Naive thymus-derived CD8-positive, alpha-beta T cell (primary cell): Measurements from ENCODE around the gene ZFAND5. TPM values are rescaled to one million over a fixed set of nuclear protein-coding genes. Genes with fewer than 3 reads are reported as not detected.

Experiments used
- ATAC-seq, 2 donors: fragments of 150-1000 bp; cut with Tn5 transposase in 1 of 2; sonication (Bioruptor Pico), chemical (Tn5 transposase) in 1 of 2; 1 replicate in 1 of 2; 2 replicates in 1 of 2; pipeline ENCODE4 v1.10.0; 2021; ENCODE audit warnings: mild to moderate bottlenecking in 2 of 2, moderate library complexity in 2 of 2
- POLR2A ChIA-PET: fragments of 350-600 bp; sonication (Branson Sonifier 250); formaldehyde crosslinking; loops from one replicate; lab custom pipeline; 2021; ENCODE audit warnings: antibody characterized with exemption; lab: Charles Lee
- DNase-seq, 10 donors: peaks; one replicate each; pipeline versions ENCODE4 v3.0.0 to v3.0.0-alpha.2; 2020 to 2022
- H3K27ac Mint-ChIP-seq, 10 donors: one replicate each; pipeline ENCODE4 v1.8.0; 2020 to 2022; ENCODE audit warnings: mild to moderate bottlenecking in 10 of 10, mixed read lengths in 10 of 10, moderate library complexity in 4 of 10, inconsistent platforms in 1 of 10
- H3K27me3 Mint-ChIP-seq, 5 donors: one replicate each; pipeline ENCODE4 v1.8.0; 2021 to 2022; ENCODE audit warnings: mixed read lengths in 5 of 5
- H3K36me3 Mint-ChIP-seq, 3 donors: one replicate each; pipeline ENCODE4 v1.8.0; 2020 to 2022; ENCODE audit warnings: mixed read lengths in 3 of 3, mild to moderate bottlenecking in 2 of 3, inconsistent platforms in 1 of 3
- H3K4me1 Mint-ChIP-seq, 4 donors: one replicate each; pipeline ENCODE4 v1.8.0; 2021 to 2022; ENCODE audit warnings: mixed read lengths in 4 of 4
- H3K4me3 Mint-ChIP-seq, 10 donors: one replicate each; pipeline ENCODE4 v1.8.0; 2020 to 2022; ENCODE audit warnings: mild to moderate bottlenecking in 10 of 10, mixed read lengths in 10 of 10, moderate library complexity in 6 of 10, inconsistent platforms in 1 of 10
- H3K9me3 Mint-ChIP-seq, 9 donors: one replicate each; pipeline ENCODE4 v1.8.0; 2020 to 2022; ENCODE audit warnings: mixed read lengths in 9 of 9, mild to moderate bottlenecking in 3 of 9, inconsistent platforms in 1 of 9, moderate library complexity in 1 of 9
- polyA plus RNA-seq, 3 donors: library from polyadenylated mRNA; unstranded; fragments of 300-500 nt; fragmentation: Illumina TruSeq; gene quantifications; one replicate each; pipeline ENCODE4 v1.2.3, GENCODE V29; 2021
- total RNA-seq, 8 experiments: library from RNA in 2 of 8; stranded (reverse) in 2 of 8; gene quantifications; one replicate each; pipeline ENCODE4 v1.2.3 and lab custom pipeline; 2021 to 2026

The ZFAND5 gene
- total and polyA plus RNA-seq, 5 experiments from 2014 or later = 47.2 to 153 (median 70.8) TPM

DNA sequence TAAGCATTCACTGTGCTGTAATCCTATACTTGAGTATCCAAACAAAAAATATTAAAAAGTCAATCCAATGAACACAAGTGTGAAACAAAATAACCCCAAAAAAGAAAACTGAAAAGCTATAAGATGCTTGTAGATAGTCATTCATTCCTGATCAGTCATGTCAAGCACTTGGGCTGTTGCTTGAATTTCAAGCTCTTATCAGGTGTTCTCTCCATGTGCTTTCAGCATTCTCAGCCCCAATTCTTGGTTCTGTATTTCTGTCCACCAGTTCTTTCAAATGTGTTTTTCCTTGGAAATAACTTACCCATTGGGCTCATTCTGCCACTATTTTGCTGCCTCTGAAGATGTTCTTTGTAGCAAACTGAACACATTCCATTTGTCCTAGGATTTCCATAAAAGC is 4.7 kb downstream of the ZFAND5 start:
- H3K27me3 Mint-ChIP-seq = no peaks in the 10 kb centered on the region
- DNase-seq (no peak), ATAC-seq (no peak)
- peak overlapping the region in 6 of 10 donors; percentile 9 to 47 (median 21) for H3K4me3 Mint-ChIP-seq
- peaks cover 38 to 83% (median 73%) of the 10 kb centered on the region in 4 donors for H3K4me1 Mint-ChIP-seq
- peak overlapping the region in 3 of 10 donors; percentile 3 to 92 (median 56) for H3K27ac Mint-ChIP-seq
- POLR2A ChIA-PET = interaction anchor here (0.8 kb wide), 1 partner anchor 168 kb away, joined by 5 read pairs; no protein-coding TSS in a partner anchor
- no peaks in the 10 kb centered on the region for H3K9me3 Mint-ChIP-seq
- peaks cover 0 to 71% (median 20%) of the 10 kb centered on the region in 3 donors for H3K36me3 Mint-ChIP-seq

DNA sequence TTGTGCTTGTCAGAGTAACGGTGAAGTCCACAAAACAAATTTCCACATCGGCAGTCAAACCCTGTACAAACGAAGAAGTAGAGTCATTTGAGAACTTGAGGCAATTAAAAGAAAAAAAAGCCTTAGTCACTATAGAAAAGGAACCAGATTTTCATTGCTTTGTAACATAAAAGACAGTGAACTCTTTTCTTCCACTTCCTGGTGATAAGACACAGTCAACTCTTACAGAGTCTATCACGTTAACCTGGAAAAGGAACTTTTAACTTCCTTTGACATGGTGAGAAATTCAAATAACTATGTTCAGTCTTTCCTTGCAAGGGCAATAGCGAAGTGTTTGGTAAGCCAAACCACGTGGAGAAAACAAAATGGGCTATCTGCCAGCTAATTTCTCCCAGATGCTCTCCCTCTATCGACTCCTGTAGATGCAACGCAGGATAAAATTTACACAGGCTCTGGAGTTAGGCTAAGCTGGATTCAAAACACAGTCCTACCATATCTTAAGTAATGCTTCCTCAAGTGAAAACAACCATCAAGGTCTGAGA is 8.9 kb downstream of the ZFAND5 start:
- Mint-ChIP-seq H3K4me1 (peaks cover 26 to 75% (median 55%) of the 10 kb centered on the region in 4 donors), H3K27ac (peak overlapping the region; percentile 21 to 85 (median 66)), H3K4me3 (peak overlapping the region in 1 of 10 donors; percentile 8), H3K36me3 (peaks cover 0 to 86% (median 28%) of the 10 kb centered on the region in 3 donors), H3K27me3 (no peaks in the 10 kb centered on the region), H3K9me3 (no peaks in the 10 kb centered on the region)
- POLR2A ChIA-PET = interaction anchor here (1.6 kb wide), 1 partner anchor 10 kb away, joined by 4 read pairs; no protein-coding TSS in a partner anchor
- no peak for ATAC-seq
- DNase-seq = no peak

DNA sequence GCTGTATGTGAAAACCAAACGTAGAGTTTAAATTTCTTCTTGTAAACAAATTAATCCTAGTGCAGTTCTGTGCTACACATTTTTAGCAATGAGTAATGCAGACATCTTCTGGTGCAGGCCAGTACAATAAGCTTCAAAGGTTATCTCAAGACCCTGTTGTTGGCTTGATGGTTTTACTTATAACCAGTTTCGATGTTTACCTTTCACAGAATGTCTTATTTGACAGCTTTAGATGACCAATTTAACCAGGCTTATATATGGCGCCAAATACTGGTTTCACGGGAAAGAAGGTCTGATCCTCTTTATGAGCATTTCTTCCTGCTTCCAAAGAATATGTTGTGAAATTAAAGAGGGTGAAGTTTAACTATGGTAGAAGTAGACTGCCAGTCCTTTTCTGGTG is 9.9 kb downstream of the ZFAND5 start:
- H3K4me1 Mint-ChIP-seq = peaks cover 22 to 69% (median 47%) of the 10 kb centered on the region in 4 donors
- no peaks in the 10 kb centered on the region for H3K27me3 Mint-ChIP-seq
- H3K36me3 Mint-ChIP-seq = peaks cover 0 to 77% (median 25%) of the 10 kb centered on the region in 3 donors
- no peak for DNase-seq
- H3K9me3 Mint-ChIP-seq = no peaks in the 10 kb centered on the region
- H3K27ac Mint-ChIP-seq = peak overlapping the region in 4 of 10 donors; percentile 33 to 77 (median 58)
- H3K4me3 Mint-ChIP-seq = no peak overlapping the region
- POLR2A ChIA-PET = interaction anchor here (0.6 to 0.9 kb wide), 2 partner anchors 11 to 588 kb away, joined by 3 to 4 read pairs; no protein-coding TSS in a partner anchor
- no peak for ATAC-seq

DNA sequence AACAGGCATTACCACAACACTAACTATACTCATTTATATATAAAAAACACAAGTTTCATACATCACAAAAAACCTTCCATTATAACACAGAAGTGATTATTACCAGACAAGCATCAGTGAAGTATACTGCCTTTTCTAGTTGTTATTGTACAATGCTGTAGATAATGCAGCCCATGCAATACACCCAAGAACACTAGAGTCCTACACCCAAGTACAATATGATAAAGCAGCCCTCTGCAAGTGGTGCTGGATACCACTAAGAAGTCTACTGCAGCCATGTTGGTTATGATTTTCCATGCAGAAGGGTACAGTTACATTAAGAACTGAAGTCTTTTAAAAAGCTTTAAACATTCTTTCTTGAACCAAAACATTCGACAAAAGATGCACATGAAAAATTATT is 10.3 kb downstream of the ZFAND5 start:
- Mint-ChIP-seq H3K4me3 (no peak overlapping the region), H3K4me1 (peaks cover 22 to 64% (median 43%) of the 10 kb centered on the region in 4 donors), H3K27me3 (no peaks in the 10 kb centered on the region), H3K9me3 (no peaks in the 10 kb centered on the region), H3K27ac (peak overlapping the region in 3 of 10 donors; percentile 4 to 36 (median 13)), H3K36me3 (peaks cover 0 to 73% (median 25%) of the 10 kb centered on the region in 3 donors)
- ATAC-seq (no peak), DNase-seq (no peak)
- POLR2A ChIA-PET = interaction anchor here (0.9 kb wide), 1 partner anchor 11 kb away, joined by 4 read pairs; no protein-coding TSS in a partner anchor

DNA sequence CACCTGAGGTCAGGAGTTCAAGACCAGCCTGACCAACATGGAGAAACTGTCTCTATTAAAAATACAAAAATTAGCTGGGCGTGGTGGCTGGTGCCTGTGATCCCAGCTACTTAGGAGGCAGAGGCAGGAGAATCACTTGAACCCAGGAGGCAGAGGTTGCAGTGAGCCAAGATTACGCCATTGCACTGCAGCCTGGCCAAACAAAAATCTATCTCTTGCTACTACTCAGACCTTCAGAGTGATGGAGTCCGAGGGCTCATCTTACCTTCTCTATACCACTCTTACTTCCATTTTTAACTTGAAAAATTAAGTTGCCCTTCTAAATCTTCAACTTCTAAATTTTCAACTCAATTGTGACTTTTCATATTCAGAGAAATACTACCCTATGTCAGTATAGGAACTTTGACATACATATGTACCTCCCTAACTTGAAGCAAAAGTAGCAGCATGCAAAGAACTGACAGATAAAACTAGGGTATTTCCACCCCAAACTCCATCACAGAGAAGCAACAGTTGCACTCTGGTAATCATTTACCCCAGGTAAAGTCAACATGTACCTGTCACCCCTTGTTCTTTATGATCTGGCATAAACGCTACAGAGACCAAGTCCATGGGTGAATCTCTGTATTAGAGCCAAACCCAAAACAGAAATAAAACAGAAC is 11.4 kb downstream of the ZFAND5 start:
- POLR2A ChIA-PET = no interaction called here
- peaks cover 16 to 53% (median 32%) of the 10 kb centered on the region in 4 donors for H3K4me1 Mint-ChIP-seq
- no peaks in the 10 kb centered on the region for H3K27me3 Mint-ChIP-seq
- no peak for DNase-seq
- peak; percentile 23 to 47 for ATAC-seq
- no peaks in the 10 kb centered on the region for H3K9me3 Mint-ChIP-seq
- no peak overlapping the region for H3K4me3 Mint-ChIP-seq
- peak overlapping the region in 4 of 10 donors; percentile 3 to 45 (median 18) for H3K27ac Mint-ChIP-seq
- peaks cover 0 to 62% (median 18%) of the 10 kb centered on the region in 3 donors for H3K36me3 Mint-ChIP-seq

DNA sequence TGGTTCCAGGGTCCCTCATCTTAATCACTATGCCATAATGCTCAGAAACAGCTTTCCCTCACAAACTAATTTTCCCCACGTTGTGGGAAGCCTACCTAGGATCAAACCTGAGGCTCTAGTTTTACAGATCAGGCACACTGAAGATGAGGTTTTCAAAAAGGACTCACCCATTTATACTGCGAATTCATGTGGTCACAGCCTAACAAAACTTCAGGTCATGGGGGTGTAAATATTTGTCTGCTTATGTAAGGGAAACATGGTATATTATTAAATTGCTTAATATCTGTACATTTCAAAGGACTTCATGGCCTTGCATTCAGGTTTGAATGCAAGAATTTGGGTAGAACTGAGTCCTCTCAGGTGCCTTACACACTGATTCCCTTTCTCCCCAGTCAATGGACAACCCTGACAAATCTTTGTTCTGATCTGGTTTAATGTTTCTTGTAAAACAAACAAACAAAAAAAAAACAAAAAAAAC is 12.1 kb downstream of the ZFAND5 start:
- POLR2A ChIA-PET = no interaction called here
- H3K27me3 Mint-ChIP-seq = no peaks in the 10 kb centered on the region
- H3K9me3 Mint-ChIP-seq = no peaks in the 10 kb centered on the region
- ATAC-seq = no peak
- H3K4me3 Mint-ChIP-seq = no peak overlapping the region
- DNase-seq = no peak
- peaks cover 12 to 47% (median 27%) of the 10 kb centered on the region in 4 donors for H3K4me1 Mint-ChIP-seq
- peaks cover 0 to 55% (median 18%) of the 10 kb centered on the region in 3 donors for H3K36me3 Mint-ChIP-seq
- H3K27ac Mint-ChIP-seq = peak overlapping the region in 2 of 10 donors; percentile 41 to 45

DNA sequence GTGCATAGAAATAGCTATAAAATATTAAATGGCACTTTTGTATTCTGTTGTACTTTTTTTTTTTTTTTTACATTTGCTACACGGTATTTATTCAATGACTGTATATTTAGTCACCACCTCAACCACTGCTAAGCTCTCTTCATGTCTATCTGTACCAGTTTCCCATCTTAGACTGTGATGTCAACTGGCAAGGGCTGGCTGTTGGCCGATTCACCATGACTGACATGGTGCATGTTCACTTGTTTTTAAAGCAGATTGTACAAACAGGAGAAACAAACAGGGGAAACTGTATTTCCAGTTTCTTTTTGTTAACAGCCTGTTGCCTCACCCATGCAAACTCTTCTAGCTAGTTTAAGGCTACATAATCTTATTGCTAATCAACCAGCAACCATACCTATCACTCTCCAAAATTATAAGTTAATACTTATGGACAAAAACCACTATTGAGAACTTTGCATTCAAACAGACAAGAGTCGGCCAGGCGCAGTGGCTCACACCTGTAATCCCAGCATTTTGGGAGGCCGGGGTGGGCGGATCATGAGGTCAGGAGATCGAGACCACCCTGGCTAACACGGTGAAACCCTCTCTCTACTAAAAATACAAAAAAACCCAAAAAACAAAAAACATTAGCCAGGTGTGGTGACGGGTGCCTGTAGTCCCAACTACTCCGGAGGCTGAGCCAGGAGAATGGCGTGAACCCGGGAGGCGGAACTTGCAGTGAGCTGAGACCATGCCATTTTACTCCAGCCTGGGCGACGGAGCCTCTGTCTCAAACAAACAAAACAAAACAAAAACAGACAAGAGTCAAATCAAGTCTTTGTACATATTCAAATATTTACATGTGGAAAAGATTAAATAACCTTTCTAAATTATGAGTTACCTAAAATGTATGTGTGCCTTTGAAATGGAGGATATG is 13.2 kb downstream of the ZFAND5 start:
- Mint-ChIP-seq H3K4me3 (no peak overlapping the region), H3K9me3 (no peaks in the 10 kb centered on the region), H3K27ac (peak overlapping the region in 5 of 10 donors; percentile 8 to 74 (median 45)), H3K4me1 (peaks cover 6 to 35% (median 15%) of the 10 kb centered on the region in 4 donors), H3K36me3 (peaks cover 0 to 44% (median 18%) of the 10 kb centered on the region in 3 donors), H3K27me3 (no peaks in the 10 kb centered on the region)
- POLR2A ChIA-PET = interaction anchor here (1.0 to 1.5 kb wide), 2 partner anchors 14 to 174 kb away, joined by 3 to 5 read pairs; partner anchors contain the start of gene ZFAND5
- ATAC-seq (peak in 1 of 2 donors; percentile 26), DNase-seq (no peak)

DNA sequence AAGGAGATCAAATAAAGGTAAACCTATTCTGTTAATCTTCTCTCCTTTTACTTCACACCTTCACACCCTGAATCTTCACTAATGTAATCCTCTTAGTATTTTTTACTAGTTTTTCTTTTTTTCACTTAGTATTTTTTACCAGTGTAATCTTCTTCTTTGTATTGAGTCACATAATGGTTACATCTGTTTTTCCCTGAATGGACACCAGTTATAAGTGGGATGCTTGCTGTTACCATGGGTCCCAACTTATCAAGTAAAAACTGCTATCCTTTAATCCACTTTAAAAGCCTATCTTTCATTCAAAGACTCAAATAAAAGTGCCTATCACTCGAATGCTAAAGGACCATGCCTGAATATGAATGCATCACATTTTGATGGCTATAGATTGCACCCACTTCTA is 15.1 kb downstream of the ZFAND5 start:
- no peaks in the 10 kb centered on the region for H3K9me3 Mint-ChIP-seq
- POLR2A ChIA-PET = no interaction called here
- peaks cover 0 to 25% (median 6%) of the 10 kb centered on the region in 3 donors for H3K36me3 Mint-ChIP-seq
- no peak for DNase-seq
- H3K4me3 Mint-ChIP-seq = no peak overlapping the region
- peaks cover 0 to 19% (median 3%) of the 10 kb centered on the region in 4 donors for H3K4me1 Mint-ChIP-seq
- peak overlapping the region in 3 of 10 donors; percentile 26 to 77 (median 66) for H3K27ac Mint-ChIP-seq
- no peak for ATAC-seq
- no peaks in the 10 kb centered on the region for H3K27me3 Mint-ChIP-seq

DNA sequence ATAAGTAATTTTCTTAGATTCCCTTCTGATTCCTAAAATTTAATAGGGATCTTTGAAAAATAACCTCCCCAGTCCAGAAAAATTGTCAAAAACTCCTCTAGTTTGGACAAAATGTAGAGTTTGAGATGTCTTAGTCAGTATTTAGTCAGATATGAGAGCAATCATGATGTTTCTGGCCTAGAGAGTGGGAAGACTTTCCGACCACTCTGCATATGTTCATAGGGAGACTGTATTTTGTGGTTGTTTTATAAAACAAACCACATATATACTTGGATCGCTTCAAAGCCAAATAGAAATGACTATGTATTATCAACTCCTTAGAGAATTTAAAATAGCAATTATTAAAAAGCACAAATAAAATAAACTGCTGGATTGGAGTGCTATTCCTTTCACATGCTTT is 15.8 kb downstream of the ZFAND5 start:
- H3K27me3 Mint-ChIP-seq = no peaks in the 10 kb centered on the region
- H3K4me1 Mint-ChIP-seq = peaks cover 0 to 13% (median 3%) of the 10 kb centered on the region in 4 donors
- ATAC-seq (no peak), DNase-seq (no peak)
- H3K27ac Mint-ChIP-seq = peak overlapping the region in 1 of 10 donors; percentile 26
- no peak overlapping the region for H3K4me3 Mint-ChIP-seq
- H3K9me3 Mint-ChIP-seq = no peaks in the 10 kb centered on the region
- POLR2A ChIA-PET = no interaction called here
- peaks cover 0 to 18% (median 2%) of the 10 kb centered on the region in 3 donors for H3K36me3 Mint-ChIP-seq

DNA sequence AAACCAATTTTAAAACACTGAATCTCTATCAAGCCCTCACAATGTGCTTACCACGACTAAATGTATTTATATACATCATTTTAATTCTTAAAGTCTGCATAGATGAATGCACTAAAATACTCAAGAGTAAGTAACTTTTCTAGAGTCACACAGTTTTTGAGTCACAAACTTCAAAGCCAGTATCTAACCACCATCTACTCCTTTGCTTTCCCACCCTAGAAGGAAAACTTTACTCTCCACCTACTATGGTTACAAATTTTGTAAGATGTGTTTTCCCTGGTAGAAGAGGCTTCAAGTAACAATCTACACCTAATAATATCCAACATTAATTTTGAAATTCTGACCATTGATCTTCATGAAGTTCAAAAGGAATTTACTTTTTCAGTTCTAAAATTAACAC is 18.7 kb downstream of the ZFAND5 start:
- DNase-seq (no peak), ATAC-seq (no peak)
- H3K27ac Mint-ChIP-seq = peak overlapping the region in 1 of 10 donors; percentile 31
- H3K4me1 Mint-ChIP-seq = peaks cover 0 to 4% (median 2%) of the 10 kb centered on the region in 4 donors
- POLR2A ChIA-PET = no interaction called here
- no peaks in the 10 kb centered on the region for H3K36me3 Mint-ChIP-seq
- no peaks in the 10 kb centered on the region for H3K27me3 Mint-ChIP-seq
- H3K9me3 Mint-ChIP-seq = no peaks in the 10 kb centered on the region
- no peak overlapping the region for H3K4me3 Mint-ChIP-seq

DNA sequence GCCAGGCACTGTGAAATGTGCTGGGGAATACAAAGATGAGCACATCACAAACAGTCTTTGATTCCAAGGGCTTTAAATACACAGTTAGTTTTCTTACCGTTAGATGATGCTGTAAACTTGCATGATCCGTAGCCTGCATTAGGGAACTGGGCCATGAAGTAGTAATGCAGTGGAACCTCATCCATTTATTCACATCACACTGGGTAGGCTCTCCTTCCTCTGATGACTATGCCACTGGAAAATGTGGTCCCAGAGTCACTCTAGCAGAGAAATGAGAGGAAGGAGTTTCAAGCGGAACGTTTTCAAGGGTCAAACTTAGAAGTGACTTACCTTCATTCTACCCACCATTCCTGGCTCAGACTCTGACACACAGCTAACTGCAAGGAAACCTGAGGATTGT is 26.4 kb downstream of the ZFAND5 start:
- H3K36me3 Mint-ChIP-seq = peaks cover 0 to 4% (median 0%) of the 10 kb centered on the region in 3 donors
- DNase-seq (no peak), ATAC-seq (no peak)
- no peak overlapping the region for H3K4me3 Mint-ChIP-seq
- H3K27me3 Mint-ChIP-seq = peaks cover 0 to 5% (median 0%) of the 10 kb centered on the region in 5 donors
- peaks cover 0 to 3% (median 0%) of the 10 kb centered on the region in 4 donors for H3K4me1 Mint-ChIP-seq
- H3K9me3 Mint-ChIP-seq = peaks cover 0 to under 1% (median 0%) of the 10 kb centered on the region in 9 donors
- POLR2A ChIA-PET = no interaction called here
- H3K27ac Mint-ChIP-seq = no peak overlapping the region

DNA sequence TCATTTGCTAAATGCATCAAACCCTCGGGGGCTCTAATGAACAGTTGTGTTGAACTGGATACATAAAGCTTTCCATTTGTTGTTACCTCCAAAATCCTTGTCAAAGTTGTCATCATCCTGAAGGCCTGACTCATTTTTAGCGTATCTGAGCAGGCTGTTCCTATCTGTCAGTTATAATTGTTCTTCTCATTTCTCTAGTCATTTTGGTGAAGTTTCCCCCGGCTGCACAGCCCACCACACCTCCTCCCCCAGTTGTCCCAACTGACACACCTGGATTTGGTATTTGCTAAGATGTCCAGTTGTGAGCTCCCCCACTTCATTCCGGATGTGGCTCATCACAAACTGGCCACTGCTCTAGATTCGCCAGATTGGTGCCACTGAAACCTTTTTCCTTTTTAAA is 27.7 kb downstream of the ZFAND5 start:
- H3K4me1 Mint-ChIP-seq = peaks cover 0 to 4% (median 0%) of the 10 kb centered on the region in 4 donors
- H3K9me3 Mint-ChIP-seq = peaks cover 0 to 1% (median 0%) of the 10 kb centered on the region in 9 donors
- DNase-seq (no peak), ATAC-seq (no peak)
- H3K27me3 Mint-ChIP-seq = peaks cover 0 to 5% (median 0%) of the 10 kb centered on the region in 5 donors
- POLR2A ChIA-PET = interaction anchor here (1.4 kb wide), 1 partner anchor 28 kb away, joined by 3 read pairs; no protein-coding TSS in a partner anchor
- no peak overlapping the region for H3K27ac Mint-ChIP-seq
- H3K36me3 Mint-ChIP-seq = peaks cover 0 to 4% (median 0%) of the 10 kb centered on the region in 3 donors
- H3K4me3 Mint-ChIP-seq = no peak overlapping the region
